HG02973 (cell line): ENCODE measurements around the gene ADGRD1.

Experiments
- ATAC-seq: cut with Tn5 transposase; IDR thresholded peaks from one replicate; pipeline ENCODE4 v1.9.1; 2021; ENCODE audit warnings: moderate library complexity; ENCODE audit not compliant: unreplicated experiment

ADGRD1 gene

DNA sequence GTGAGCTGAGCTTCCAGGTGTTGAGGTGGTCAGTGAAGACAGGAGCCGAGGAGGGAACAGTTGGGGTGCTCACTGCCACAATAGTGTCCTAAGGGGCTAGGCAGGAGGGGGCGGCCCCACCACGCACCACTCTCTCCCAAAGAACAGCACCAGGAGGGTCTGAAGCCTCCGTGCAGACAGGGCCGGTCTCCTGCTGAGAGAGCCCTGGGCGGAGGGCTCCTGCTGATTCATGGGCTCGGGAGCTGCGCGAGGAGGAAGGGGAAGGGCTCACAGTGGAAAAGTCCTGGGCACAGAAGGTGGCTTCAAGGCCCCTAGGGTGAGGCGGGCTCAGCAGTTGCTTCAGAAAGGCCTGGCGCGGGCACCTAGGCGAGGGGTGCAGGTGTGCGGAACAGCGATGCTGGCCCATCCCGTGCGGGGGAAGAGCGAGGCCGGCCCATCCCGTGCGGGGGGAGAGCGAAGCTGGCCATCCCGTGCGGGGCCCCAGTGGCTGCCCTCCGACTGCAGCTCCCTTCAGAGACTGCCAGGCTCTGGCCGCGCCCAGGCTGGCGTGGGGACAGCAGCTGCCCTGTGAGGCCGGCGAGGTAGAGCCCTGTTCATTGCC, 176.7 kb downstream of the ADGRD1 start:
- no peak for ATAC-seq

DNA sequence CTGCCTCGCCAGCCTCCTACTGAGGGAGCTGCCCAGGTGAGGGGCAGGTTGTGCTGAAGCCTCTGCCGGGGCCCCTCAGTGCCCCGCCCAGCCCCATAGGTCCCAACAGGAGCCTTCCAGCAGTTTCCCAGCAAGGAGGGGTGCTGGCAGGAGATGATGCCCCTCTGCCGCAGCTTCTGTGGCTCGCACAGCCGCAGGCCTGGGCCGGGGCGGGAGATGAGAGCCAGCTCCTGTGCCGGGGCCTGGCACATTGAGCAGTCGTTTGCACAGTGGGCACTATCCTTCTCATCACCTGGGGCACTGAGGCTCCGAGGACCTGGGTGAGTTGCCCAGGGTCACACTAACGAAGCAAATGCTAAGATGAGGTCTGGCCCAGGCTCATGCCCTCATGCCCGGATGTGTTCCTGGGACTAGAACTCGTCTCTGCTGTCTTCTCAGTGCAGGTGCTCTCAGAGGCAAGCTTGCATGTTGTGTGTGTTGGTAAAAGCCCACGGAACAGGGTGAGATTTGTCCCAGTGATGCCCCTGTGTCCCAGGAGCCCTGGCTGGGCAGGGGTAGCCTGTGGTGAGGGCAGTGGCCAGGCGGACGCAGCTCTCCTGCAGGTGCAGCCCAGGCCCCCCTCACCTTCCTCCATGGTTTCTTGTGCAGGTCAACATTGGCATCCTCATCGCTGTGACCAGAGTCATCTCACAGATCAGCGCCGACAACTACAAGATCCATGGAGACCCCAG, 177.5 kb downstream of the ADGRD1 start:
- ATAC-seq, result no peak

DNA sequence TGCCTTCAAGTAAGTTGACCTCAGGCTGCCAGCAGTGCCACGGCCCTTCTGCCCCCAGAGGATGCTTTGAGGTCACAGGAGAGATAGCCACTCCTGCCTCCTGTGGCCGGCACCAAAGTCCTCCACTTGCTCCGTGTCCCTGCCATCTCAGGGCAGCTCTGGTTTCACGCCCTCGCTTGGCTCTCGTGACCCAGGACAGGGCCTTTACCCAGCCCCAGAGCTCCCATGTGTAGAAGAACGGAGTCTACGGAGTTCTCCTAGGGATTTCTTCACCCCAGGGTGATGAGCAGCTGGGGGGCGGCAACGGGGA, 178.1 kb downstream of the ADGRD1 start:
- ATAC-seq, result no peak

DNA sequence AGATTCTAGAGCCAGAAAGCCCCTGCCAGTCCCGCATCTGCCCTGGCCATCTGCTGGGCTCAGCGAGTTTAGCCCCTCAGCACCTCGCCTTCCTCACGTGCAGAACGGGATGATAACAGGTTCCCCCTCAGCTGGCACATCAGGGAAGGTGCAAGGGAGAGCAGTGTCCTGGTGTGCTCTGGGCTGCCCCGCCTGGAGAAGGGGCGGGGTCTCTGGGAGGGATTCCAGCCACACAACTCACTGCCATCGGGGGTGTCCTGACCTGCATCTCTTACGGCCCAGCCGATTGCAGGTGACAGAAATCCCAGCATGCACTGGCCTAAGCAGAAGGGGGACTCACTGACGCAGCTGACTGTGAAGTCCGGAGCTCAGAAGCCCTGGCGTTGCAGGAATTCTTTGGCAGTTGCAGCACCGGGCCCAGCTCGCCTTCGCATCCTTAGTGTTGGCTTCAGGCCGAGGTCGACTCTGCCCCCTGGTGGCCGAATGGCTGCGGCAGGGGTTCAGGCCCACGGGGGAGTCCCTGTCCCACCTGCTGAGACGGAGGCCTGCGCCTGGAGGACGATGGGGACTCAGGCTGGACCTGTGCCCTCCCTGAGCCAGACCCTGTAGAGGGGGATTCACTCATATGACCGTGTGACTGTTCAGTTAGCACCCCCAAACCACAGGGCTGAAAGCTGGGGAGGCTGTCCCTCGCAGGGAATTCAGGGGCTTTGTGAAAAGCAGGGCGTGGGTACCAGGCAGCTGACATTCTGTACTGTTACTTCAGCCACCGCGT, 178.6 kb downstream of the ADGRD1 start:
- ATAC-seq, result peak; percentile 62

DNA sequence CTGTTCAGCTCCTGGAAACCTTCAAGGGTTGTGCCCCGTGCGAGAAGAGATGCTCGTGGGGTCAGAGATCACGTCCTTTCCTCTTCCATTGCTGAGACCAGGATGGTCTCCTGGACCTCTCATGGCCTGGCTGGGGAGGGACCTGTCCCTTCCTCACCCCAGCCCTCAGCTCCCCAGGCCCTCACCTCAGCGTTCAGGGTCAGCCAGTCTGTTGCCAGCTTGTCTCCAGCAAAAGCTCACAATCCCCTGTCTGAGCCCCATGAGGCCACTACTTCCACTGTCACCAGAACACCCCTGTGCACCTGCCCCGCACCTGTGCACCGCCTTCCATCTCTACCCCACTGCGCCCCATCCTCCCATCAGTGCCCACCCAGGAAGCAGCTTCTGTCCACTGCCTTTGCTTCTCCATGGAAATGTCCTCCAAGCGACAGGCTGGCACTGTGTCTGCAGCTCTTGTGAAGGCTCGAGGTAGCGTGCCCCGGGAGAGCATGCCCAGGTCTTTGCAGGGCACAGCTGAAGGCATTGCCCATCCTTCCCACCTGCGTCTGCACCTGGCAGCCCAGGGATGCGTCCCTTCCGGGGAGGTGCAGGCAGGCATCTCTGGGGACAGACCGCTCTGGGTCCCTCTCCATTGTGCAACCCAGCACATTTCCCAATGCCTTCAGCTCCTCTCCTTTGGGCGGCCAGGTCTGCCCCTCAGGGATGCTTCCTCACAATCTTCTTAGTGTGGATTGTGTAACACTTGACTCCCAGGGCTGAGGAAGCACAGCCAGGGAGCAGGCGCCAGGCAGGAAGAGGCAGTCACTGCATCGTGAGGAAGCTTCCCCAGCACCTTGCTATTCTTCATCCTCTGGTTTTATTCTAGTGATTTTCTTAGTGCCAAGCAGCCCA, 179.6 kb downstream of the ADGRD1 start:
- no peak for ATAC-seq

DNA sequence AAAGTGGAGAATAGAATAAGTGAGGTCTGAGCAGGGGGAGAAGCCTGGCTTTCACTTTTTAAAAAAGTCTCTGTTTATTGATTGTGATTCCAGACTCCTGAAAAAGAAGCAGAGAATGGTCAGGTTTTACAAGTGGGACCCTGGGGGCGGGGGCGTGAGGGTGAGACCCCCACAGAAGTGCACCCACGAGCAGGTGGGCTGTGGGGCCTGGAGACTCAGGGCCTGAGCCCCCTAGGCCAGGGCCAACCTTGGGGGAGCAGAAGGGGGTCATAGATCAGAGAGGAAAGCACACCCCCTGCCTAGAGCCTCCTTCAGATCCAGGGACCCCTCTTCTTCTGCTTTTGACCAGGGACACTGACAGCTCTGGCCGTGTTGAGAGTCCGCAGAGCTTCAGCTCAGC, 180.3 kb downstream of the ADGRD1 start:
- ATAC-seq, result no peak

DNA sequence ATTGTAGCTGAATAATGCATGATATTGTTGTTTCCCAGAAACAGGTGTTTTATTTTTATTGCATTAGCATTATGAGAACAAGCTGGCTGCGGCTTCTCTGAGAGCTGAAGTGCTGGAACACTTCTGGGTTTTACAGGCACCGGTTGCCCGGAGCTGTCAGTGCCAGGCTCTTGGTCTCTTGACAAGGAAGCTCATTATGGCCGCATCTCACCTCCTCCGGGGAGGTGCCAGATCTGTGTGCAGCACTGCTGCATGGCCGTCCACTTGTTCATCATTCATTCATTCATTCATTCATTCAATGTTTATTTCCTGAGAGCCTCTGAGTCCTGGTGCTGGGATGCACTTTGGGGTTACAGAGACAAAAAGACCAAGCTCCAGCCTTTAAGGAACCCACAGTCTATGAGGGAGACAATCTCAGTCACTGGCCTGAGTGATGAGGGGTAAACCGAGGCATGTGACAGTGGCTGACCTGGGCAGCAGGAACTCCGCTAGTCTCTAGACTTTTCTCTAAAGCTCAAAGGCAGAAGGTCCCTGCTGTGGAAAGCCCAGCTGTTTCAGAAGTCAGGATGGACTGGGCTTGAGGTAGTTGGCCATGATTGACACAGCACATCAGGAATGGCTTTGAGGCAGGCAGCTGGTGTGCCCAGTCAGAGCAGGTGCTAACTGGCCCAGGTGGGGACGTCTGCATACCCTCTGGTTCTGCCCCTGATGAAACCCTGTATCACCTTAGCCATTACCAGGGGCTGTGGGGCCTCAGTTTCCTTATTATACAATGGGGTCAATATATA, 181.0 kb downstream of the ADGRD1 start:
- no peak for ATAC-seq

DNA sequence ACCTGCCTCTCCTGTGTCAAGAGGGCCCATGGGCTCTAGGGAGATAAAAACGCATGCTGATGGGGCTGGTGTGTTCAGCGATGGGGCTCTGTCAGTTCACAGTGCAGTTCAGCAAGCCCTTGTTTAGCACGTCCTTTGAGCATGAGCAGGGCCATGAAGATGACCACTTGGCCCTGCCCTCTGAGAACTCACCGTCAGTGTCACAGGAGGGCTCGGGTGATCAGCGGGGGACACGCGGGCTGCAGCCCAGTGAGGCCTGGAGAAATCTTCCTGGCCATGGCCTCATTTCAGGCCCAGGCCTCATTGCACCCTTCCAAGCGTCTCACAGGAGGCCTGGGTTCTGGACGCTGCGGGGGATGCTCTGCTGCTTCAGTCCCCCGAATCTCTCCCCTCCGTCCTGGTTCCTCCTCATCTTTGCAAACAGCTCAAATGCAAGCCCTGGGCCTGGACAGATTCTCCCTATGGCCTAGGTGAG, 181.6 kb downstream of the ADGRD1 start:
- no peak for ATAC-seq

DNA sequence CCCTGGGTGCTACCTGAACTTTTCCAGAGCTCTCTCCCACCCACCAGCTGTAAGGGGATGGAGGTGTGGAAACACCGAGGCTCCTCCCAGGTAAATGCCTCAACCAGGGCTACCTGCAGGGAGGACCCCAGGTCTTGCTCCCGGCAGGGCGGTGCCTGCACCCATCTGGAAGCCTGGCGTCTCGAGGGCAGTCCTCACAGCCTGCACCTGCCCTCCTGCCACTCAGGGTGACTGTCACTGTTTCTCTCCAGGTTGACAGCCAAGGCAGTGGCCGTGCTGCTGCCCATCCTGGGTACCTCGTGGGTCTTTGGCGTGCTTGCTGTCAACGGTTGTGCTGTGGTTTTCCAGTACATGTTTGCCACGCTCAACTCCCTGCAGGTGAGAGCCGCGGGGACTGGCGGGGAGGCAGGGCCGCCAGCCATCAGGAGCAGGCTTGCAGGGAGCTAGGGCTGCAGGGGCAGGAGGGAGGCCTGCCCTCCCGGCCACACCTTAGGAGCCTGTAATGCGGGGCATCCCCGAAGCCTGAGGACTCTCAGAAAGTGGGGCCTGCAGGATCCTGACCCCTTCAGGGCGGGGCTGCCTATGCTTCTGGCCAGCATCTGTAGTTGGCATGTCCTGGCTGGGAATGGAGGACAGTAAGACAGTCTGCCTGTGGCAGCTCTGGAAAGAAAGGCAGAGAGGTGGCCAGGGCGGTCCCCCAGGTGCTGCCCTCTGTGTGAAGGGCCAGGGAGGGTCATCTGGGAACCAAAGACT, 182.3 kb downstream of the ADGRD1 start:
- no peak for ATAC-seq

DNA sequence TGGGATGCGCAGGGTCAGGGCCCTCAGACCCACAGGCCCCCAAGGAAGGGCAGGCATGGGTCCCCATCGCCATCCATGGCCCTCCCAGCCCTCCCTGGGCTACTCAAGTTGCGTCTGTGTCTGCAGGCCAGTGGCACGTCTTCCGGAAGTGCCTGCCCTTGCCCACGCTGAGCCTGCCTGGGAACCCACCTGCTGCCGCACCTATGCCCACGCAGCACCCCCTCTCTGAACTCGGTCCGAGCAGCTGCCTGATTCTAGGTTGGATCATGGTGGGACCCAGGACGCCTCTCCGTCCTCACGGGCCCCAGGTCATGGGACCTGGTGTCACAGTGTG, 182.8 kb downstream of the ADGRD1 start:
- no peak for ATAC-seq

DNA sequence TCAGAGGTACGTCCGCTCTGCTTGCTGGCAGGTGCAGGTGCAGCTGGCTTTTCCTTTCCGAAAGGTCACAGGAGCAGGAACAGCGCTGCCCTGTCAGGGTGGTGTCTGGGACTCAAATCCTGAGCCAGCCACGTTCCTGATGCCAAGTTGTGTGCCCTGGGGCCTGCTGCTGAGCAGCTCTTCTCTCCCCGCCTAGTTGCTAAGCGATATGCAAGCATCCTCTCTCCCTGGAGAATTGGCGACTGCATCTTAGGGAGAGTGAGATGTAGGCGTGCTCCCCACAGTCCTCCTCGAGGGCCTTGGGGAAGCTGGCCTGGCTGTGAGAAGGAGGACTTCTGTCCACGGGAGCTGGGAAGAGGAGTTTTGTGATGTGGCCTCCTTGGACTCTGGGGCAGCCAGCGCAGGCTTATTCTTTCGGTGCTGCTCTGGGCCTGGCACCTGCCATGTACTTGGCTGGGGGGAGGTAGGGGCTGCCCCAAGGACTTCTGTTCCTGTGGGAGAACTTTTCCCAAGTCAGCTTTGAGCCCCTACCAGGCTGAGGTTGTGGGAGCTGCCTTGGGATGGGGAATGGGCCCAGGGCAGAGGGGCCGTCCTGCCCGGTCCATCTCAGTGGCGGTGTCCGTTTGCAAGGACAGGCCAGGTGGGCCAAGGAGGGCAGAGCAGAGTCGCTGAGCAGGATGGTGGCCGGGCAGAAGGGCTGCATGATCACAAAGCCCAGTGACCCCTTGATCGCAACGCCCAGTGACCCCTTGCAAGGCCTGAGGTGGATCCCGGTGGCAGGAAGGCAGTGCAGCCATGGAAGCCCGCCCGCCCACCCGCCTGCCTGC, 183.5 kb downstream of the ADGRD1 start:
- ATAC-seq, result no peak

DNA sequence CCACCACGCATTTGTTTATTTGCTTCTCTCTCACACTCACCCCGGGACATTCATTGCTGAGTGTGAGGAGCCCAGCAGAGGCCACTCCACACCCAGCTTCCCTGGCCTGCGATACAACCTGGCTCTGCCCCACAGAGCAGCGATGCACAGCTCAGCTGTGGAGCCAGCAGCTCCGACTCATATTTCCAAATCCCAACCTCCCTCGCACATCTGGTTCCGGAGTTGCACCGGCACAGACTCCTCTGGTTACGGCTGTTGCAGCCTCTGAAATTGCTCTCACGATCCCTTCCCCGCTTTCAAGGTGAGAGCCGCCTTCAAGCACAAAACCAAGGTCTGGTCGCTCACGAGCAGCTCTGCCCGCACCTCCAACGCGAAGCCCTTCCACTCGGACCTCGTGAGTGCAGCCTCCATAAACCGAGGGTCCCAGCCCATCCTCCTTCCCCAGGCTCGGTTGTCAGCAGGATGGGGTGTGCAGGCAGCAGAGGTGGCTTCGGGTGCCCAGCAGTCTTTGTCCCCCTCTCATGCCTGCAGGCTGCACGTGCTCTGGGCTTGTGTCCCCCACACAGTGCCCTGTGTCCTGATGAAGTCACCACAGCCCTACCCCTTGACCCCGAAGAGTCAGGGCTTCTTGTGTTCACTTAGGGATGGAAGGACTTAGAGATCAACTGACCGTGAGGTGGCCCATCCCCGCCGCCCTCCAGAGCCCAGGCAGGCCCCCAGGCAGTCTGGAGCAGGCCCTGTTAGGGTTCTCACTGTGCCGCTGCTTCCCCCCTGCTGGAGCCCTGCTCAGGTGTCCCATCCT, 184.3 kb downstream of the ADGRD1 start:
- no peak for ATAC-seq

DNA sequence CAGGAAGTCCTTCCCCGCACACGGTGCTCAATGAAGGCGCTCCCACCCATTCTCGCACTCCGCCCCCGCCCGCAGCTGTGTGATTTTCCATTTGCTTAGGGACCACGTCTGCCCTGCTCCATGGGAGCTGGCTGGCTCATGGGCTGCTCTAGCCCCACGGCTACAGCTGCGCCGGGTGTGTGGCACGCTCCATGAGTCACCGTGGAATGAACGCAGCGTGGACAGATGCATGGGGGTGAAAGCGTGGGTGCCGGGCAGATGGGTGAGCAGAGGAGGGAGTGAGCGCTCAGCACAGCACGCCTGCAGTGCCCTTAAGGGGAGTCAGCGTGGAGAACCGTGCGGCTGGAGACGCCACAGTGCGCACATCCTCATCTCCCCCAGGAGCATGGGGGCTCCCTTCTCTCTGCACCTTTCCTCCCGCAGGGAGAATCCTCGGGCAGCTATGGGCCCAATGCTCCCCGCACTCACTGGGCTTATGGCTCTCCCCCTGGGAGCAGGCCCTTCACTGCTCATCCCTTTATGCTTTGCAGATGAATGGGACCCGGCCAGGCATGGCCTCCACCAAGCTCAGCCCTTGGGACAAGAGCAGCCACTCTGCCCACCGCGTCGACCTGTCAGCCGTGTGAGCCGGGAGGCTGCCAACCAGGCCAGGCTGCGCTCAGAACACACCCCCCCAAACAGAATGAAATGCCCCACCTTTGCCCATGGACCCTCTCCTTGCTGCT, 185.1 kb downstream of the ADGRD1 start:
- no peak for ATAC-seq

DNA sequence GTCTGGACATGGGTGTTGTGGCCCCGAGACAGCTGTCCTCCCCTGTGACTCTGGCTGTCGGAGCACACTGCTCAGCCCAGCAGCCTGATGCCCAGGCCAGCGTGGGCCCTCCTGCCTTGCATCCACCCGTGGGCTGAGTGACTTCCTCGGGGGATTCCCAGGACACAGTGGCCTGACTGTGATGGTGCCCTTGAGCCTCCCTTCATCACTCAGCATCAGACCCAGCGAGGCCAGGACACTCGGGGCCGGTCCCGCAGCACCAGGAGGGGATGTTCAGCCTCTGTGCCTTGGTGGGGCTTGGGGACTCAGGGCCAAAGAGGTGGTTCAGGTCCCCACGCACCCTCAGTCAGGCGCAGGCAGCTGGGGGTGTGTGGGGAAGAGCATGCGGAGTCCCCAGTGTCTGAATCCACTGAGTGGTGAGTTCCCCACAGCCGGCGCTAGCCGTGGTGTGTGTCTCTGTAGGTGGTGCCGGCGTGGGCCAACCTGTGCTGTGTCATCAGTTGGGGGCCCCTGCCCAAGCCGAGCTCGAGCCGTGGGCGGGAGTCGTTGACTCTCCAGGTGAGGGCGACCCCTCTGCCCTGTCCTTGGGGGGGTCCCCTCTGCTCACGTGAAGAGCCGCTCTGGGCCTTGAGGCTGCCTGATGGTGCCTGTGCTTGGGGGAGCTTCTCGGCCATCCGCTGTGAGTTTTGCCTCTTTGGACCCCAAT, 185.8 kb downstream of the ADGRD1 start:
- no peak for ATAC-seq

DNA sequence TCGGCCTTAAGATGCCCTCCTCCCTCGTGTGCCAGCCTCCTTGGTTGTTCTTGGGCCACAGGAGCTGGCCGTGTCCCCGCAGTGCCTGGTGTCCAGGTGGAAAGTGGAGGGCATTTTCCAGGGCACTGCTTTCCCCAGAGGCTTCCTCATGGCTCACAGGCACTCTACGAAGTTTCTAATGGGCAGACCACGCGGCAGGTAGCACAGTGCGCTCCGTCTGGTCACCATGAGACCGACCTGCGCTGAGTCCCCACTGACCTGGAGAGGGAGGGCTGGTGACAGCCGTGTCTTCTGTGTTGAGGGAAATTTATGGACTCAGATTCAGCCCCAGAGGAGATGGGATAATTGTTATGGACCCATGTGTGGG, 186.3 kb downstream of the ADGRD1 start:
- no peak for ATAC-seq

DNA sequence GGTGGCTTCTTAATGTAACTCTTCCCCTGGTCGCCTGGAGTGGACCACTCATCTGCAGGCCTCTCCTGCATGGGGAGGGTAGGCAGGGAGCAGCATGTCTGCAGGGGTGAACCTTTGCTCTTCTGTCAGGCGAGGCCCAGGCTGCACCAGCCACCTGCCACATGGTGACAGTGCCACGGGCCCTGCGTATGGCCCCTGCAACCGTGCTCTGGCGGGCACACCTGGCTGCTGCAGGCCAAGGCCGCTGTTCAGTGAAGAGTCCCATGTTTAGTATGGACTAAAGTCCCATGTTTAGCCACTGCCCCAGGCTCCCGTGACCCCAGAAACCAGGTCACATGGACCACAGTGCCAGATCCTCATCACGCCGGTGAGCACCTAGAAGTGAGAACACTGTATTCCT, 187.0 kb downstream of the ADGRD1 start:
- ATAC-seq, result no peak

DNA sequence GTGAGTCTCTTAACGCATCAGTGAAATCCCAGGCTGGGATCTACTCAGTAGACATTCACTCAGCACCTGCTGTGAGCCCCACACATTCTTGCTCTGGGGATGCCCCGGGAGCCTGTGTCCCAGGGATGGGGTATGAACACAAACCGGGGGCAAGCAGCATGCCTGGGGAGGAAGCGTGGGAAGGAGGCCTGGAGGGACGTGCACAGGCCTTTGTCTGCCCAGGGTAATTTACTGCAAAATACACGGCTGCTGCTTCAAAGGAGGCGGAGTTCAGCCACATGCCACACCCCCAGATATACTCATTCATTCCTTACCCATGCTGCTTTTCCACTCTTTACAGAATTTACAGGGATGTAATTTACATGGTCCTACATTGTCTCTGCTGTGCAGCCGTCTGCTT, 187.8 kb downstream of the ADGRD1 start:
- no peak for ATAC-seq
